Caki2 (cell line): ENCODE measurements around the gene SLC25A31. TPM values are rescaled to one million over a fixed set of nuclear protein-coding genes. Genes with fewer than 3 reads are reported as not detected.

Experiments used
- DNase-seq: peaks from one replicate; pipeline ENCODE4 v3.0.0-alpha.2; 2015; ENCODE audit warnings: low read depth
- in situ Hi-C: cut with HindIII; loops from 2 replicates; pipeline ENCODE4 v1.10.0; 2016; ENCODE audit warnings: low sequenced_read_pairs, low pct_unique_long_range_greater_than_20kb, mixed read lengths
- total RNA-seq: library from RNA; depleted of rRNA; stranded (reverse); fragments of >200 nt; shearing (Covaris generic); gene quantifications from 2 replicates; pipeline ENCODE4 v1.2.3, GENCODE V29; 2014; ENCODE audit warnings: low replicate concordance

The SLC25A31 gene
- total RNA-seq, 1 experiment from 2014 or later: not detected

- in situ Hi-C loops: no loop called here
- no peak for DNase-seq
Observed at GRCh38 chr4:127772769-127773671, 42.8 kb downstream of the SLC25A31 start.

- in situ Hi-C loops: no loop called here
- DNase-seq: no peak
Observed at GRCh38 chr4:127775843-127776242, 45.6 kb downstream of the SLC25A31 start.

- no peak for DNase-seq
- in situ Hi-C loops: no loop called here
Observed at GRCh38 chr4:127776620-127777019, 46.4 kb downstream of the SLC25A31 start.

- no peak for DNase-seq
- in situ Hi-C loops: no loop called here
Observed at GRCh38 chr4:127777487-127777886, 47.3 kb downstream of the SLC25A31 start.

- in situ Hi-C loops: no loop called here
- DNase-seq: no peak
Observed at GRCh38 chr4:127778102-127778501, 47.9 kb downstream of the SLC25A31 start.

GRCh38 chr4:127780598-127780997 is 50.4 kb downstream of the SLC25A31 start:
- in situ Hi-C loops: no loop called here
- no peak for DNase-seq

- in situ Hi-C loops: no loop called here
- DNase-seq: no peak
Observed at GRCh38 chr4:127781300-127782024, 51.3 kb downstream of the SLC25A31 start.

GRCh38 chr4:127782025-127782274 is 51.8 kb downstream of the SLC25A31 start:
- DNase-seq: peak; percentile 85
- in situ Hi-C loops: no loop called here

GRCh38 chr4:127782275-127783025 is 52.2 kb downstream of the SLC25A31 start, which contains the start of gene HSPA4L:
HSPA4L (plus strand) TSS chr4:127782322; CDS start chr4:127782551, 229 bp downstream.
- DNase-seq: no peak
- in situ Hi-C loops: no loop called here

GRCh38 chr4:127783026-127783769 is 53.0 kb downstream of the SLC25A31 start:
- peak; percentile 52 for DNase-seq

GRCh38 chr4:127783955-127784770 is 54.0 kb downstream of the SLC25A31 start:
- peak; percentile 19 for DNase-seq
- in situ Hi-C loops: no loop called here

More at GRCh38 chr4:127783026-127783769, 53.0 kb downstream of the SLC25A31 start:
- in situ Hi-C loops: no loop called here

GRCh38 chr4:127788517-127788916 is 58.3 kb downstream of the SLC25A31 start:
- in situ Hi-C loops: no loop called here
- DNase-seq: no peak

GRCh38 chr4:127791391-127791790 is 61.2 kb downstream of the SLC25A31 start:
- in situ Hi-C loops: no loop called here
- DNase-seq: no peak

- in situ Hi-C loops: no loop called here
- no peak for DNase-seq
Observed at GRCh38 chr4:127793528-127793927, 63.3 kb downstream of the SLC25A31 start.

- in situ Hi-C loops: no loop called here
- DNase-seq: no peak
Observed at GRCh38 chr4:127799711-127800110, 69.5 kb downstream of the SLC25A31 start.

GRCh38 chr4:127809173-127809800 is 79.1 kb downstream of the SLC25A31 start:
- DNase-seq: no peak
- in situ Hi-C loops: no loop called here

- no peak for DNase-seq
- in situ Hi-C loops: no loop called here
Observed at GRCh38 chr4:127810551-127810950, 80.4 kb downstream of the SLC25A31 start.
